ENCODE results near the gene PSMC3IP. TPM values are rescaled to one million over a fixed set of nuclear protein-coding genes. Genes with fewer than 3 reads are reported as not detected.

The PSMC3IP gene
- total and polyA plus RNA-seq, 2 of the 4 experiments (the other 2 are of a cell fraction), result 5.6 to 9.8 TPM

- H3K9me1 ChIP-seq (ENCODE audit: insufficient read depth, low read length), result no peaks in the 10 kb centered on the region
- no peak overlapping the region for H3K23ac ChIP-seq (ENCODE audit: low read depth, low read length)
- no peak for TF ChIP-seq USF2 (IDR thresholded peaks at IDR 0.05; ENCODE audit: low read depth, low read length)
- TF ChIP-seq RAD21 (IDR thresholded peaks at IDR 0.05; ENCODE audit: low read length), result no peak
- TF ChIP-seq BHLHE40 (IDR thresholded peaks at IDR 0.05; ENCODE audit: low read depth, low read length), result no peak
- TF ChIP-seq ELK1 (IDR thresholded peaks at IDR 0.05; ENCODE audit: borderline replicate concordance, low read depth, low read length), result no peak
- TF ChIP-seq RFX5 (IDR thresholded peaks at IDR 0.05; ENCODE audit: low read depth, low read length), result no peak
- no peak for TF ChIP-seq CHD1 (IDR thresholded peaks at IDR 0.05; ENCODE audit: low read depth, low read length)
- TF ChIP-seq POLR2A (IDR thresholded peaks at IDR 0.05; ENCODE audit: low read depth, low read length), result no peak
- no peak overlapping the region for H3K4me2 ChIP-seq (ENCODE audit: low read depth, low read length)
- no peaks in the 10 kb centered on the region for H3K9me3 ChIP-seq (ENCODE audit: control insufficient read depth, insufficient read depth, low read length)
- peak overlapping the region; percentile 25 for H2AK9ac ChIP-seq (replicated peaks; ENCODE audit: low read depth, low read length, poor library complexity)
- BruUV-seq (replicated peaks), result TSS peak; percentile 46
- no peak overlapping the region for H2BK15ac ChIP-seq (ENCODE audit: low read depth, low read length)
- H3K56ac ChIP-seq (ENCODE audit: extremely low read depth, insufficient read depth, low read length), result no peak overlapping the region
- H3K4me1 ChIP-seq (ENCODE audit: control insufficient read depth, insufficient read depth, low read length), result peaks cover 5% of the 10 kb centered on the region
- H3K27ac ChIP-seq (ENCODE audit: insufficient read depth, low read length), result no peak overlapping the region
- H4K20me1 ChIP-seq (ENCODE audit: insufficient read depth, low read length), result peaks cover 4% of the 10 kb centered on the region; the same call in 1 of the 2 replicates
- no peak overlapping the region for H3K9ac ChIP-seq (ENCODE audit: low read depth, low read length)
- in situ Hi-C loops (cut with MboI; ENCODE audit: low sequenced_read_pairs), result loop anchor here (5.0 kb wide), 1 partner anchor 102 kb away; the partner anchor contains the start of genes CCR10 and CNTNAP1
- H2BK5ac ChIP-seq (ENCODE audit: low read depth, low read length, poor library complexity, severe bottlenecking), result no peak overlapping the region
- WGBS, 2 experiments (ENCODE audit: extremely low coverage in 2 of 2, insufficient read length in 1 of 2), result no CpG with 5 or more reads among the region's 2 CpGs
- no peak overlapping the region for H4K5ac ChIP-seq (ENCODE audit: low read depth, low read length)
- no peak overlapping the region for H3K18ac ChIP-seq (ENCODE audit: low read depth, low read length)
- H3K79me1 ChIP-seq (ENCODE audit: low read depth in 1 of 2, low read length in 2 of 2), result peaks cover 17 to 47% of the 10 kb centered on the region in 2 experiments; a peak in 3 of 4 replicates
- H4K91ac ChIP-seq (ENCODE audit: insufficient read depth, low read depth, low read length), result no peak overlapping the region
- POLR2A ChIA-PET (ENCODE audit: unreplicated experiment), result no interaction called here
- no peak overlapping the region for H4K8ac ChIP-seq (ENCODE audit: low read depth in 2 of 2, low read length in 2 of 2)
- no peak overlapping the region for H2AK5ac ChIP-seq (ENCODE audit: low read depth, low read length)
- DNase-seq (no peak), ATAC-seq (ENCODE audit: low read depth) (no peak)
- peaks cover 44% of the 10 kb centered on the region for H3K36me3 ChIP-seq (ENCODE audit: control insufficient read depth, insufficient read depth, low read length)
- dilution Hi-C loops (cut with HindIII; ENCODE audit: low sequenced_read_pairs, unreplicated experiment), result no loop called here
- no peak overlapping the region for H3K4ac ChIP-seq (ENCODE audit: low read depth, low read length)
- H2BK120ac ChIP-seq (ENCODE audit: low read depth, low read length), result no peak overlapping the region
- H2AFZ ChIP-seq (replicated peaks; ENCODE audit: low read length, poor library complexity), result no peak overlapping the region
- H2BK20ac ChIP-seq (ENCODE audit: low read depth, low read length), result no peak overlapping the region
- intact Hi-C loops (cut with micrococcal nuclease), result loop anchor here (5.0 kb wide), 1 partner anchor 182 kb away; the partner anchor contains the start of gene RAMP2
- H3K27me3 ChIP-seq (ENCODE audit: control insufficient read depth, insufficient read depth, low read length), result no peaks in the 10 kb centered on the region
- no peak overlapping the region for H3K4me3 ChIP-seq (ENCODE audit: insufficient read depth, low read depth, low read length)
- H3K14ac ChIP-seq (replicated peaks; ENCODE audit: low read depth, low read length), result no peak overlapping the region
- CTCF ChIA-PET, result interaction anchor here (0.5 kb wide), 1 partner anchor 408 kb away, joined by 3 read pairs; no protein-coding TSS in a partner anchor
Observed at GRCh38 chr17:42579794-42580551, 2.4 kb upstream of the PSMC3IP start.
